K562 (cell line): ENCODE data around the gene OR51B2. TPM values are rescaled to one million over a fixed set of nuclear protein-coding genes. Genes with fewer than 3 reads are reported as not detected.
A peak's percentile ranks its signal among the peaks of the same experiment; 100 is the strongest.

Experiments used
- CXXC5 ChIP-seq: fragments of 250-450 bp; sonication (Bioruptor Pico); IDR thresholded peaks from 2 replicates; pipeline ENCODE4 v1.8.0; 2022; ENCODE audit warnings: inconsistent platforms, mild to moderate bottlenecking, moderate library complexity
- E2F3 ChIP-seq: fragments of 250-450 bp; sonication (Bioruptor Pico); IDR thresholded peaks from 2 replicates; pipeline ENCODE4 v1.4.0; 2020; ENCODE audit warnings: mild to moderate bottlenecking
- NCOA2 ChIP-seq, 2 experiments: fragments of 450-650 bp; IDR thresholded peaks; 2 replicates each; pipeline ENCODE4 v1.6.1; 2018; ENCODE audit warnings: mild to moderate bottlenecking in 2 of 2, moderate library complexity in 1 of 2; ENCODE audit not compliant: partially characterized antibody in 2 of 2
- ZC3H11A ChIP-seq: IDR thresholded peaks from 2 replicates; pipeline ENCODE4 v1.6.1; 2012; ENCODE audit warnings: low read depth, low read length, improper control_type of control experiment
- ZNF830 ChIP-seq: fragments of 250-450 bp; sonication (Bioruptor Pico); IDR thresholded peaks from 2 replicates; pipeline ENCODE4 v1.5.0; 2021; ENCODE audit warnings: mild to moderate bottlenecking
- polyA plus RNA-seq, 8 experiments: library from polyadenylated mRNA; depleted of rRNA in 4 of 8; stranded (reverse) in 5 of 8; unstranded in 3 of 8; fragments of >200 nt; fragmentation: Nextera tagmentation in 2 of 8; fragmentation: Illumina TruSeq in 1 of 8; extraction: Ambion mirVana in 2 of 8; extraction: Trizol in 1 of 8; gene quantifications; 2 replicates each; pipeline versions ENCODE4 v1.2.1 to v1.2.3, GENCODE V29; 2011 to 2014; ENCODE audit warnings: inconsistent platforms in 1 of 8, missing spikeins in 1 of 8
- total RNA-seq, 7 experiments: library from RNA; depleted of rRNA in 6 of 7; stranded (reverse); fragments of >200 nt in 6 of 7; fragmentation: Illumina TruSeq in 2 of 7; extraction: Trizol in 2 of 7; gene quantifications; 2 replicates each; pipeline versions ENCODE4 v1.2.1 to v1.2.3, GENCODE V29; 2011 to 2021; ENCODE audit warnings: low replicate concordance in 1 of 7
- TF ChIP-seq, protein P1 (sequence below): fragments of 200-600 bp; sonication (generic); IDR thresholded peaks from one replicate; pipeline ENCODE4 v1.6.1; 2012; ENCODE audit warnings: mild to moderate bottlenecking, low read depth, low read length, inconsistent platforms
- TF ChIP-seq, protein P2 (sequence below): fragments of 200-800 bp; sonication (Bioruptor generic); IDR thresholded peaks from 2 replicates; pipeline ENCODE4 v1.6.1; 2017; ENCODE audit warnings: missing genetic modification characterization, missing compliant biosample characterization
- TF ChIP-seq, protein P3 (sequence below): sonication (generic); formaldehyde crosslinking; IDR thresholded peaks from 2 replicates; pipeline ENCODE4 v1.8.0; 2022; ENCODE audit warnings: mild to moderate bottlenecking, missing genetic modification reagents
- TF ChIP-seq, protein P4 (sequence below), 2 experiments: fragments of 450-650 bp in 1 of 2; IDR thresholded peaks; 2 replicates each; pipeline ENCODE4 v1.6.1; 2011 to 2017; ENCODE audit warnings: low read depth in 2 of 2, antibody characterized with exemption in 1 of 2, borderline replicate concordance in 1 of 2, low read length in 1 of 2, mild to moderate bottlenecking in 1 of 2, mixed read lengths in 1 of 2; ENCODE audit not compliant: control insufficient read depth in 1 of 2

Gene OR51B2
- total and polyA plus RNA-seq, 9 of the 15 experiments (the other 6 are each of a cell fraction or from before 2014, with no cell fraction given), result 0.38 to 6.6 (median 4.0) TPM

DNA sequence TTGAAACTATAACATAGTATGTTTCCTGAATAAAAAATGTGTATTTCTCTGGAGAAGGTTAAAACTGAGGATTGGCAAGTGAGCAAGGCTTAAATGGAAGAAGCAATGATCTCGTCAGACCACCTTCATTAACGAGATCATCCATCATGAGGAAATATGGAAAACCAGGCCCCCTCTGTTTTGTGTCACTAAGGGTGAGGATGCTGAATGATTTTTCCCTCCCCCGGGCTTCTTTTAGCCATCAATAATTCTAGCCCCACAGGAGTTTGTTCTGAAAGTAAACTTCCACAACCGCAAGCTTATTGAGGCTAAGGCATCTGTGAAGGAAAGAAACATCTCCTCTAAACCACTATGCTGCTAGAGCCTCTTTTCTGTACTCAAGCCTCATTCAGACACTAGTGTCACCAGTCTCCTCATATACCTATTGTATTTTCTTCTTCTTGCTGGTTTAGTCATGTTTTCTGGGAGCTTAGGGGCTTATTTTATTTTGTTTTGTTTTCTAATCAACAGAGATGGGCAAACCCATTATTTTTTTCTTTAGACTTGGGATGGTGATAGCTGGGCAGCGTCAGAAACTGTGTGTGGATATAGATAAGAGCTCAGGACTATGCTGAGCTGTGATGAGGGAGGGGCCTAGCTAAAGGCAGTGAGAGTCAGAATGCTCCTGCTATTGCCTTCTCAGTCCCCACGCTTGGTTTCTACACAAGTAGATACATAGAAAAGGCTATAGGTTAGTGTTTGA is 48.6 kb downstream of the OR51B2 start (continued):
- TF ChIP-seq, protein P1, sequence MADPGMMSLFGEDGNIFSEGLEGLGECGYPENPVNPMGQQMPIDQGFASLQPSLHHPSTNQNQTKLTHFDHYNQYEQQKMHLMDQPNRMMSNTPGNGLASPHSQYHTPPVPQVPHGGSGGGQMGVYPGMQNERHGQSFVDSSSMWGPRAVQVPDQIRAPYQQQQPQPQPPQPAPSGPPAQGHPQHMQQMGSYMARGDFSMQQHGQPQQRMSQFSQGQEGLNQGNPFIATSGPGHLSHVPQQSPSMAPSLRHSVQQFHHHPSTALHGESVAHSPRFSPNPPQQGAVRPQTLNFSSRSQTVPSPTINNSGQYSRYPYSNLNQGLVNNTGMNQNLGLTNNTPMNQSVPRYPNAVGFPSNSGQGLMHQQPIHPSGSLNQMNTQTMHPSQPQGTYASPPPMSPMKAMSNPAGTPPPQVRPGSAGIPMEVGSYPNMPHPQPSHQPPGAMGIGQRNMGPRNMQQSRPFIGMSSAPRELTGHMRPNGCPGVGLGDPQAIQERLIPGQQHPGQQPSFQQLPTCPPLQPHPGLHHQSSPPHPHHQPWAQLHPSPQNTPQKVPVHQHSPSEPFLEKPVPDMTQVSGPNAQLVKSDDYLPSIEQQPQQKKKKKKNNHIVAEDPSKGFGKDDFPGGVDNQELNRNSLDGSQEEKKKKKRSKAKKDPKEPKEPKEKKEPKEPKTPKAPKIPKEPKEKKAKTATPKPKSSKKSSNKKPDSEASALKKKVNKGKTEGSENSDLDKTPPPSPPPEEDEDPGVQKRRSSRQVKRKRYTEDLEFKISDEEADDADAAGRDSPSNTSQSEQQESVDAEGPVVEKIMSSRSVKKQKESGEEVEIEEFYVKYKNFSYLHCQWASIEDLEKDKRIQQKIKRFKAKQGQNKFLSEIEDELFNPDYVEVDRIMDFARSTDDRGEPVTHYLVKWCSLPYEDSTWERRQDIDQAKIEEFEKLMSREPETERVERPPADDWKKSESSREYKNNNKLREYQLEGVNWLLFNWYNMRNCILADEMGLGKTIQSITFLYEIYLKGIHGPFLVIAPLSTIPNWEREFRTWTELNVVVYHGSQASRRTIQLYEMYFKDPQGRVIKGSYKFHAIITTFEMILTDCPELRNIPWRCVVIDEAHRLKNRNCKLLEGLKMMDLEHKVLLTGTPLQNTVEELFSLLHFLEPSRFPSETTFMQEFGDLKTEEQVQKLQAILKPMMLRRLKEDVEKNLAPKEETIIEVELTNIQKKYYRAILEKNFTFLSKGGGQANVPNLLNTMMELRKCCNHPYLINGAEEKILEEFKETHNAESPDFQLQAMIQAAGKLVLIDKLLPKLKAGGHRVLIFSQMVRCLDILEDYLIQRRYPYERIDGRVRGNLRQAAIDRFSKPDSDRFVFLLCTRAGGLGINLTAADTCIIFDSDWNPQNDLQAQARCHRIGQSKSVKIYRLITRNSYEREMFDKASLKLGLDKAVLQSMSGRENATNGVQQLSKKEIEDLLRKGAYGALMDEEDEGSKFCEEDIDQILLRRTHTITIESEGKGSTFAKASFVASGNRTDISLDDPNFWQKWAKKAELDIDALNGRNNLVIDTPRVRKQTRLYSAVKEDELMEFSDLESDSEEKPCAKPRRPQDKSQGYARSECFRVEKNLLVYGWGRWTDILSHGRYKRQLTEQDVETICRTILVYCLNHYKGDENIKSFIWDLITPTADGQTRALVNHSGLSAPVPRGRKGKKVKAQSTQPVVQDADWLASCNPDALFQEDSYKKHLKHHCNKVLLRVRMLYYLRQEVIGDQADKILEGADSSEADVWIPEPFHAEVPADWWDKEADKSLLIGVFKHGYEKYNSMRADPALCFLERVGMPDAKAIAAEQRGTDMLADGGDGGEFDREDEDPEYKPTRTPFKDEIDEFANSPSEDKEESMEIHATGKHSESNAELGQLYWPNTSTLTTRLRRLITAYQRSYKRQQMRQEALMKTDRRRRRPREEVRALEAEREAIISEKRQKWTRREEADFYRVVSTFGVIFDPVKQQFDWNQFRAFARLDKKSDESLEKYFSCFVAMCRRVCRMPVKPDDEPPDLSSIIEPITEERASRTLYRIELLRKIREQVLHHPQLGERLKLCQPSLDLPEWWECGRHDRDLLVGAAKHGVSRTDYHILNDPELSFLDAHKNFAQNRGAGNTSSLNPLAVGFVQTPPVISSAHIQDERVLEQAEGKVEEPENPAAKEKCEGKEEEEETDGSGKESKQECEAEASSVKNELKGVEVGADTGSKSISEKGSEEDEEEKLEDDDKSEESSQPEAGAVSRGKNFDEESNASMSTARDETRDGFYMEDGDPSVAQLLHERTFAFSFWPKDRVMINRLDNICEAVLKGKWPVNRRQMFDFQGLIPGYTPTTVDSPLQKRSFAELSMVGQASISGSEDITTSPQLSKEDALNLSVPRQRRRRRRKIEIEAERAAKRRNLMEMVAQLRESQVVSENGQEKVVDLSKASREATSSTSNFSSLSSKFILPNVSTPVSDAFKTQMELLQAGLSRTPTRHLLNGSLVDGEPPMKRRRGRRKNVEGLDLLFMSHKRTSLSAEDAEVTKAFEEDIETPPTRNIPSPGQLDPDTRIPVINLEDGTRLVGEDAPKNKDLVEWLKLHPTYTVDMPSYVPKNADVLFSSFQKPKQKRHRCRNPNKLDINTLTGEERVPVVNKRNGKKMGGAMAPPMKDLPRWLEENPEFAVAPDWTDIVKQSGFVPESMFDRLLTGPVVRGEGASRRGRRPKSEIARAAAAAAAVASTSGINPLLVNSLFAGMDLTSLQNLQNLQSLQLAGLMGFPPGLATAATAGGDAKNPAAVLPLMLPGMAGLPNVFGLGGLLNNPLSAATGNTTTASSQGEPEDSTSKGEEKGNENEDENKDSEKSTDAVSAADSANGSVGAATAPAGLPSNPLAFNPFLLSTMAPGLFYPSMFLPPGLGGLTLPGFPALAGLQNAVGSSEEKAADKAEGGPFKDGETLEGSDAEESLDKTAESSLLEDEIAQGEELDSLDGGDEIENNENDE, result no peak
- TF ChIP-seq ZNF830 (CRISPR knock-in tag) (no peak), E2F3 (no peak), NCOA2 (IDR thresholded peaks at IDR 0.05; ENCODE audit: partially characterized antibody in 2 of 2) (no peak), ZC3H11A (no peak), CXXC5 (CRISPR knock-in tag) (peak; percentile 77)
- TF ChIP-seq, protein P2, sequence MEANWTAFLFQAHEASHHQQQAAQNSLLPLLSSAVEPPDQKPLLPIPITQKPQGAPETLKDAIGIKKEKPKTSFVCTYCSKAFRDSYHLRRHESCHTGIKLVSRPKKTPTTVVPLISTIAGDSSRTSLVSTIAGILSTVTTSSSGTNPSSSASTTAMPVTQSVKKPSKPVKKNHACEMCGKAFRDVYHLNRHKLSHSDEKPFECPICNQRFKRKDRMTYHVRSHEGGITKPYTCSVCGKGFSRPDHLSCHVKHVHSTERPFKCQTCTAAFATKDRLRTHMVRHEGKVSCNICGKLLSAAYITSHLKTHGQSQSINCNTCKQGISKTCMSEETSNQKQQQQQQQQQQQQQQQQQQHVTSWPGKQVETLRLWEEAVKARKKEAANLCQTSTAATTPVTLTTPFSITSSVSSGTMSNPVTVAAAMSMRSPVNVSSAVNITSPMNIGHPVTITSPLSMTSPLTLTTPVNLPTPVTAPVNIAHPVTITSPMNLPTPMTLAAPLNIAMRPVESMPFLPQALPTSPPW (CRISPR knock-in tag), result peak; percentile 65
- TF ChIP-seq, protein P3, sequence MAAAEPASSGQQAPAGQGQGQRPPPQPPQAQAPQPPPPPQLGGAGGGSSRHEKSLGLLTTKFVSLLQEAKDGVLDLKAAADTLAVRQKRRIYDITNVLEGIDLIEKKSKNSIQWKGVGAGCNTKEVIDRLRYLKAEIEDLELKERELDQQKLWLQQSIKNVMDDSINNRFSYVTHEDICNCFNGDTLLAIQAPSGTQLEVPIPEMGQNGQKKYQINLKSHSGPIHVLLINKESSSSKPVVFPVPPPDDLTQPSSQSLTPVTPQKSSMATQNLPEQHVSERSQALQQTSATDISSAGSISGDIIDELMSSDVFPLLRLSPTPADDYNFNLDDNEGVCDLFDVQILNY, result no peak
- TF ChIP-seq, protein P4, sequence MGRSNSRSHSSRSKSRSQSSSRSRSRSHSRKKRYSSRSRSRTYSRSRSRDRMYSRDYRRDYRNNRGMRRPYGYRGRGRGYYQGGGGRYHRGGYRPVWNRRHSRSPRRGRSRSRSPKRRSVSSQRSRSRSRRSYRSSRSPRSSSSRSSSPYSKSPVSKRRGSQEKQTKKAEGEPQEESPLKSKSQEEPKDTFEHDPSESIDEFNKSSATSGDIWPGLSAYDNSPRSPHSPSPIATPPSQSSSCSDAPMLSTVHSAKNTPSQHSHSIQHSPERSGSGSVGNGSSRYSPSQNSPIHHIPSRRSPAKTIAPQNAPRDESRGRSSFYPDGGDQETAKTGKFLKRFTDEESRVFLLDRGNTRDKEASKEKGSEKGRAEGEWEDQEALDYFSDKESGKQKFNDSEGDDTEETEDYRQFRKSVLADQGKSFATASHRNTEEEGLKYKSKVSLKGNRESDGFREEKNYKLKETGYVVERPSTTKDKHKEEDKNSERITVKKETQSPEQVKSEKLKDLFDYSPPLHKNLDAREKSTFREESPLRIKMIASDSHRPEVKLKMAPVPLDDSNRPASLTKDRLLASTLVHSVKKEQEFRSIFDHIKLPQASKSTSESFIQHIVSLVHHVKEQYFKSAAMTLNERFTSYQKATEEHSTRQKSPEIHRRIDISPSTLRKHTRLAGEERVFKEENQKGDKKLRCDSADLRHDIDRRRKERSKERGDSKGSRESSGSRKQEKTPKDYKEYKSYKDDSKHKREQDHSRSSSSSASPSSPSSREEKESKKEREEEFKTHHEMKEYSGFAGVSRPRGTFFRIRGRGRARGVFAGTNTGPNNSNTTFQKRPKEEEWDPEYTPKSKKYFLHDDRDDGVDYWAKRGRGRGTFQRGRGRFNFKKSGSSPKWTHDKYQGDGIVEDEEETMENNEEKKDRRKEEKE (IDR thresholded peaks at IDR 0.05; ENCODE audit: borderline replicate concordance in 1 of 2, control insufficient read depth in 1 of 2, low read depth in 2 of 2, low read length in 1 of 2), result peak in 1 of 2 experiments; percentile 51; a peak in 1 of 4 replicates
